T-helper 9 cell (primary cell): ENCODE measurements around the gene PTPRN2.

Source experiments
- DNase-seq: peaks from one replicate; pipeline ENCODE4 v3.0.0-alpha.2; 2020

The PTPRN2 gene

DNA sequence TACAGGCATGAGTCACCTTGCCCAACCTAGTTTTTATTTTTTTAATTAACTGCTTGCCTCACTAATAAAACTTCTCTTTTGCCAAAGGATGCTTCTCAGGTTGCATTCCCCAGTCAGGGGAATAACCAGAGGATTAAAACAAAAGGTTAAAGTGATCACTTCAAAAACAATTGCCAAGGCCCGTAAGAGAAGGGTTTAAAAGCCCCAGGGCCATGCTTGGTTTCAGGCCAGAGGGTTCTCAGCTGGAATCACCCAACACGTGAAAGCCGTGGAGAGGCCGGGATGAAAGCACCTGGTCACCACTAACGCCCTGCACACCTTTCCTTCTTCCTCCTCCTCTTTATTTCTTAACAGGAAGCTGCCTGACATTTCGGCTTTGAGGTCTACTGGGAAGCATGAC, 587.5 kb downstream of the PTPRN2 start:
- no peak for DNase-seq

DNA sequence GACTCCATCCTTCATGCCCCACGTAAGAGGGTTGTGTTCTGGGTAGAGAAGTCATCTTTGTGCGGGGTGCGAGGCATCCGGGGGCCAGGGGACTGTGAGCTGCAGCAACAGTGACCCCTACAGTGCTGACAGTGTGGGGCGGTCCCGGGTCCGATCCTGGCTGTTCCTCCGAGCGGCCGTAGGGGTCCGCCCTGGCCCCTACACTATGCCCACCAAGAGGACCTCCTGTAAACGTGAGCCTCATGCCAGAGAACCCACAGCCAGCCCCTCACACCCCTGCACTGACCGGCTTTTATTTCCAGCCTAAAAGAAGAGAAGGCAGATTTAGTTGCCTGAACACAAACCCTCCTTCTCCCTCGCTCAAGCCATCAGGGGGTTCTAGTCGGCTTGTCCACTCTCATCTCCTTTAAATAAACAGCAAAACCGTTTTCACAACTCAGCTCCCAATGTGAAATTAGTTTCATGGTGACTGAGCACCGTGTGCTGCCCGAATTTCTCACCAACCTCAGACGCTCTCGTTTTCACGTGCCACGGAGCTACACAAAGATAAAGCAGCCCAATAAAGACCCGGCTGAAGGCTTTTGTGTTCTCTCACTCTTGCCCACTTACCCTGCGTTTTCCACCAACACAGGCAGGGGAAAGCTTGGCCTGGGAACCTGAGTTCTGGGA, 588.6 kb downstream of the PTPRN2 start:
- no peak for DNase-seq

DNA sequence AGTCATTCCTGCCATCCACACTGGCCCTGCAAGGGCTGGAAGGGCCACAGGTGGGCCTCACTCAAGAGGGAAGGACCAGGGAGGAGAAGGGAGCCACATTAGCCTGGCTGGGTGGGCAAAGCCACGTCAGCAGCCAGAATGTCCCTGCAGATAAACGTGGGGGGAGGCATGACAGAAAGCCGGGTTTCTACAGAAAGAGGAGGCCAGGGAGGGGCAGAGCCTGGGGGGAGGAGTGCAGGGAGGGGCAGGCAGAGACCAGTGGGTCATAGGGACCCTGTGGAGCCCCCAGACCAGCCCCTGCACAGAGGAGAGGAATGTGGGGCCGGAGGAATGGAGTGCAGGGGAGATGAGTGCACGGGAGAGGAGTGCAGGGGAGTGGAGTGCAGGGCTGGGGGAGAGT, 590.2 kb downstream of the PTPRN2 start:
- DNase-seq = no peak

DNA sequence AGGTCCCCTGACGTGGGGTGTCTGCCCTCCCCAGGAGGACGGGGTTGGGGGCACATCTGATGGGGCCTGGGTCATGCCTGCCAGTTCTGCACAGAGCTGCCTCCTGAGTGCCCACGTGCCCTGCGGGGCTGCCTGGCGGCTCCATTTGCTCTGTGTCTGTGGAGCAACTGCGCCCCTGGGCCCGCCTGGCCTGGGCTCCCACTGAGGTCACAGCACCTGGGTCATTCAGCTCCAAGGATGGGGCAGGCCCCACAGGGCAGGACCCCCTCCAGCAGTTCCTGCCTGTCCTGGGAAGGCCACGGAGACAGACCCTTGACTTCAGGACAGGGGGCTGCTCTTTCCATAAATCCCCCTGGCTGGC, 590.6 kb downstream of the PTPRN2 start:
- no peak for DNase-seq

DNA sequence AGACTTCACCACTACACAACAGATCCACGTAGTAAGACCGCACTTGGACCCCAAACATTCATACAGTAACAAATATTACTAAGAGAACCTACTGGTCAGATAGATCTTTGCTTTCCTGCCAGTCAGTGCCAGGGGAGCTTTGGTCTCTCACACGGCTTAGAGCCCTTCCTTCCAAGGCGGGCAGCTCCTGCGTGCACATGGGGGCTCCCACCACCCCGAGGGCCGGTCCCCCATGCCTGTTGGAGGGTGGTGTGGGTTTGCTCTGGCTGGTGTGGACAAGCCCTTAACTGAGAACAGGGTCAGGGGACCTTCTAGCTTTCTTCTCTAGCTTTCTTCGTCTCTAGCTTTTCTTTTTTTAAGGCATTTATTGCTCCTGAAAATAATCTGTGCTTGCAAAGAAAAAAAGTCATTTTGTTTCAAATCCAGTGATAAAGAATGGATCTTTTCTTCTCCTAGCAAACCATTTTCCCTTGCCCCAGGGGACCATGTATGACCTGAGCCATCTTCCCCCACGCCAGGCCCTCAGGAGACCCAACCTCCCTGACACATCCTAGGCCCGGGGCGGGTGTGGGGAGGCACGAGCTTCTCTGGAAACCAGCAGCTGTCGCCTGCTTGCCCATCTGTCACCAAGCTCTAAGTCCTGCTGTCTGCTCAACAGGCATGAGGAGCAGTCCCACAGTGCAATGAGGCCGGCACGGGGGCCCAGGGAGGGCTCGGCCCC, 591.1 kb downstream of the PTPRN2 start:
- no peak for DNase-seq

DNA sequence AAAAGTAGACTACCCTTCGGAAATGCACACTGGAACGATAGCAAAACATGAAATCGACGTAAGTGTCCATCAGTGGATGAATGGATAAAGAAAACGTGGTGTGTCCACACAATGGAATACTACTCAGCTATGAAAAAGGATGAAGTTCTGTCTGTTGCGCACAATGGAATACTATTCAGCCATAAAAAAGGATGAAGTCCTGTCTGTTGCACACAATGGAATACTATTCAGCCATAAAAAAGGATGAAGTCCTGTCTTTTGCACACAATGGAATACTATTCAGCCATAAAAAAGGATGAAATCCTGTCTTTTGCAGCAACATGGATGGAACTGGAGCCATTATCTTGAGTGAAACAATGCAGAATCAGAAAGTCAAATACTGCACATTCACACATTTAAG, 591.8 kb downstream of the PTPRN2 start:
- no peak for DNase-seq

DNA sequence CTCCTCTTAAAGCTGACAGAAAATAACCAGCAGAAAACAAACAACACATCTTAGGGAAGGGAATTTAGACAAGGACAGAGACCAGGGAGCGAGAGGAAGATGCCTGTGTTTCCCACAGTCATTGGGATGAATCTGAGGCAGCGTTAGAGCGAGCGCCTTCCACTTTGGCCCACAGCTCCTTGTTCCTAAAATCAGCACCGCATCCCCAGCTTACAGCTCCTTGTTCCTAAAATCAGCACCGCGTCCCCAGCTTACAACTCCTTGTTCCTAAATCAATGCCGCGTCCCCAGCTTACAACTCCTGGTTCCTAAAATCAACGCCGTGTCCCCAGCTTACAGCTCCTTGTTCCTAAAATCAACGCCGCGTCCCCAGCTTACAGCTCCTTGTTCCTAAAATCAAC, 593.3 kb downstream of the PTPRN2 start:
- no peak for DNase-seq

DNA sequence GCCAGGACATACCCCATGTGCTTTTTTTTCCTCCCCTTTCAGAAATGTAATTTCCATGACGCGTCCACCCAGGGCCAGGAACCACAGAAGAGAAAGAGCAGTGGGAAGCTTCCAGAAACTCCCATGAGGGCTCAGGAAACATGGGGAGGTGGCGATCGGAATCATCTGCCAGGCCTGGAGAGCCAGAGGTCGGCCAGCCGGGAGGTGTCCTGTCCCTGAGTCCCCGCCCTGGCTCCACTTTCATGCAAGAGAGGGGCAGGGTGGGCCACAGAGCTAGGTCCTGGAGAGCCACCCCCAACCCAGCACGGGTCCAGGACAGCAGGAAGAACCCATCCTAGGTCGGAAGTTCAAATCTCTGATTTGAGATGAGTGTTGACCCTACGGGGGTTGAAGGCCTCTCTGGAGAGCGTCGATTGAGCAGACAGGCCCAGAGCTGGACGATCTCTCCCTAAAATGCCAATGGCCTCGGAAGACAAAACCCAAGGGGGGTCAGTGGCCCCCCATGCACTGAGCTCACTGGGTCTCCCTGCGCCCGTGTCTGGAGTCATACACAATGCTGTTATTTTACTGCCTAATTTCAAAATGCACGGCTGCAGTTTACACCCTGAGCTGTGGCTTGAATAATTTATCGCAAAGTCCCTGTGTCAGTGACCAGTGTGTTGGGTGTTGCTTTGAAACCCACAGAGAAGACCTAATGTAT, 594.1 kb downstream of the PTPRN2 start:
- no peak for DNase-seq

DNA sequence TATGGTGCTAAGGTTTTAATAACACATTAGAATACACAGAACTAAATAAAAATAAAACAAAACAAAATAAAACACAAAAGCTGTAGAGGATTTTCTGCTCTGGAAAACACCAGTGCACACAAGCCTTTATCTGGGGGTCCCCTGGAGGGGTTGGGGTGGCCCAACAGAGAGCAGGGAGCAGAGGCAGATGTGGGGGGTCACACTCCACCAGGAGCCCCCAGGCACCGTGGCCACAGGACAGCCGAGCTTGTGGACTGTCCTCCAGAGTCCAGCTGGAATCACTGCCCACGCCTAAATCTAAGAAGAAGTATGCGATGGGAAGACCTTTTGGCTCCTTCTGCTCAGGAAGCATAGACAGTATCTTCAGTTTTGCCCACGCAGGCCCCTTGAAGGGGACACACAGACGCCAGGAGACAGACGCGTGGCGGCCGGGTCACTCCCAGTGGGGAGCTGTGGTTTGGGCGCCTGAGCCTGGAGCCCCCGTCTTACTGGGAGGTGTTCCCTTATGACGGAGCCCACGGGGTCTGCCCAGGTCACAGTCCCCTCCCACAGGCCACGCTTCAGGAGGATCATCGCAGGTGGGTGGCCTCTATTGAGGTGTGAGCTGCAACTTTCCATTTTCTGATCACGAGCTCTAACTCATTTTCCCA, 595.0 kb downstream of the PTPRN2 start:
- no peak for DNase-seq

DNA sequence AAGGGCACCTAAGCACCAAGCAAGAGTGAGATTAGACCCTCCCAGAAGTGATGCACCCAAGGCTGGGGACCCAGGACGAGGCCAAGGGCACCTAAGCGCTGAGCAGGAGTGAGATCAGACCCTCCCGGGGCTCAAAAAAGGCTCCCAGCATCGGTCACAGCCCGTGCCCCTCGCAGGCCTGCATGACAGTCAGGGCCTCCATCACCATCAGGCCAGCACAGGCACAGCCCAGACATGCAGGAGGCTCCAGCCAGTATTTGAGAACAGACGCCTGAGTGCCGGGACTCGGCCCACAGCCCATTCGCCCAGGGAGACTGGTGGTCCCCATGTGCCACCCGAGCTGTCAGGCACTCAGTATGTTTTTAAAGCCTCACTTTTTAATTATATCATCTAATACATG, 595.9 kb downstream of the PTPRN2 start:
- no peak for DNase-seq

DNA sequence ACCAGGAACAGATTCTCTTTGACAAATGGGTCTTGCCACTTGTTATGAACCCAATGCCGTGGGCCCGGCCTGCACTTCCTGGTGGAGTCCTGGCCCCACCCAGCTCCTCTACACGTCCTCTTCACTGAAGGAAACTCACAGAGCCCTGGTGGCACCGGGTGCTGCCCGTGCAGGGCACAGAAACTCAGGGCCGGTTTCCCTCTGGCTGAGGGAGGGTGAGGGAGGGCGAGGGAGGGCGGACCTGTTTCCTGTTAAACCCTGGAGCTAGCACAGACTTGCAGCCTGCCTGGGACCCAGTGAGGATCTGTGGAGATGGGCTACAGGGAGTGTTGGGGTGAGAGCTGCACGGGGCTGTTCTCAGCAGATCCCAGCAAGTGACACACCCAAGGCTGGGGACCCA, 596.3 kb downstream of the PTPRN2 start:
- DNase-seq = no peak

DNA sequence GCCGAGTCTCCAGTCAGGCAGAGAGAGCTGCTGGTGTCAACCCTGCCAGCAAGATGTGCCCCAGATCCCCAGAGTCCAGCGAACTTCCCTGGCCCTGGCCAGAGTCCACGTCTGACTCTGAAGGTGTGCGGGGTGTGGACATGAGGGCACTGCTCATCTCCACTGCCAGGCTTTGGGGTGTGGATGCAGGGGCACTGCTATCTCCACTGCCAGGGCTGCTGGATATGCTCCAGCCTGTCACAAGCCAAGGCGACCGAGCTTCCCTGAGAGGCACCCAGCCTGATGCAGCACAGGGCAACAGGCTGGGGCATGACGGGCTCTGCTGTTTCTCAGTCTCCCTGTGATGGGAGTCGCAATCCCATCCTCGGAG, 596.8 kb downstream of the PTPRN2 start:
- no peak for DNase-seq

DNA sequence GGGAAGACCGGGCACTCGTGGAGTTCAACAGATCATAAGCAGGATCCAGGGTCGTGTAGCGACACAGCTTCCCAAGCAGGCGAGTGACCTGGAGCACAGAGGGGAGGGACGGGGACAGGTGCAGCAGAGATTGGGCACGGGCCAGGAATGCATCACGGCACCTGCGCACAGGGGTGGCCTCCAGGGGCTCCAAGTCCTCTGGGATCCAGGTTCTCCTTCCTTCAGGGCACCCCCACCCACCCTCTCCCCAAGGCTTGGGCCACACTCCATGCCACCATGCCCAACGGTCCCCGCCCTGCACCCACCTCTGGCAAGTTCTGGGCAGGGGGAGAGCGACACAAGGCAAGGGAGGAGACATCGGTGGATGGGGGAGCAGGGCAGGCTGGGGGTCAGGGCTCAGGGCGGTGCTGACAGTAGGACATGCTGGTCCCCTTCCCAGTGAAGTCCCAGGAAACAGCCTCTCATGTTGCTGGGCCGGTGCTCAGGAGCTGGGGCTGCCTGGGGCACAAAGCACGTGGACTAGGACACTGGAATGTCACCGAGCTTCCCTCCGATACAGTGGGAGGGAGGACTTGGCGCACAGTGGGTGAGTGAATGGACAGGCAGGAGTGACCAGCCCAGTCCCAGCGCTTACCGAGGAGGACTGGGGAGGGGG, 597.3 kb downstream of the PTPRN2 start:
- no peak for DNase-seq

DNA sequence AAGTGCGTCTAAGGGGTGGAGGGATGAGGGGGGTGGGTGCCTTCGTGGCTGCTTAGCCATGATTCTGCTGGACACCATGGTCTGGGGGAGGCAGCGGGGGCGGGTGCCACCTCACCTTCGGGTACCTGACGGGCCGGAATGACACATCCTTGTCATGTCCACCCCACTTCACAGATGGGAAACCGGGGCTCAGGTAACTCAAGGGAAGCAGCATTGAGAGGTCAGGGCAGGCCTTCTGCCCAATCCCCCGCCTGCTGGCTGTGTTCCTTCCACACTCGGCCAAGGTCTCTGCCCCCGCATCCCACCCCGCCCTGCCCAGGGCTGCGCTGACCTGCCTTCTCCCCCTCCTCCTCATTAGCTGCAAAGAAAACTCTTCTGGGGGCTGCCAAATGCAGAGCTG, 598.0 kb downstream of the PTPRN2 start:
- no peak for DNase-seq

DNA sequence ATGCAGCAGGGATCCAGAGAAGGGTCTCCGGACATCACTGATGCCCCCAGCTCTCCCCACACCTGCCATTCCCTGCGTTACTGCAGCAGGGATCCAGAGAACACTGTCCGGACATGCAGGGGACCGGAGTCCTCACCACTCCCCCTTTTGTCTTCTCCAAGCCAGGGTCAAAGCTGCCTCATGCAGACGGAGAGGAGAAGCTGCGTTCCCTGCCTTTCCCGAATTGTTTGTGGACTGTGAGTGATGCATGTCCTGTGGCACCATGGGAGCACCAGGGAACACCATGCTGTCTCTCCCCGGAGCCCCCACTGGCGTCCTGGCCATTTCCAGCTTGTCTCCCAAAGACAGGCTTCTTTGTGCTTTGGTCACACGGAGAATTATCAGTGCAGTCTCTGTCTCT, 599.7 kb downstream of the PTPRN2 start:
- DNase-seq = no peak

DNA sequence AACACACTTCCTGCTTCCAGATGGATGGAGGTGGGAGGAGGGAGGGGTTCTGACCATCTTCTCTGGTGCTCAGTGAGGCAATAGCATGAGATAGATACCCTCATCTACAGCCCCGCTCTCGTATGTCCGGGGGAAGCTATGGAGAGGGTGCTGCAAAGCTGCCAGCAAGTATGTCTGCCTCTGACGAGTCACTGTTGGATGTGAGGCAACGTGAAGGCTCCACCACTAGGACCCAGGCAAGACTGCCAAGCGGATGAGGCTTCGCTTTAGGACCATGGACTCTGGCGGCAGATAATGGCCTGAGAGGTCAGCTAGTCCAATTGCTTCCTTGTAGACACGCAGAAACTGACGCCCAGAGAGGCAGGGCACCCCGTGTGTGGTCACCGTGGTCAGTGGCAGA, 601.6 kb downstream of the PTPRN2 start:
- DNase-seq = no peak

DNA sequence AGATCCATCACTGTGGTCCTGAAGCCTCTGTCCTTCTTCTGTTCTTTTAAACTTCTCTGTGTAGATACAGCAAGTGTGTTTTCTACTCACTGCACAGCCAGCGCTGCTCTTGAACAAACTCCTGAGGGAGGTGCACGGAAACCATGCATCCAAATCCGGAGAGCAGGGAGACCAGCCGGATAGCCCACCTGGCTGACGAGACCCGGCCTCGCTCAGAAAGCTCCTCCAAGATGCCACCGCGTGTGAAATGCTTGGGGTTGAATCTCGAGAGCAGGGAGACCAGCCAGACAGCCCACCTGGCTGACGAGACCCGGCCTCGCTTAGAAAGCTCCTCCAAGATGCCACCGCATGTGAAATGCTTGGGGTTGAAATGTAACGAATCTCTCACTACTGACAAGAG, 602.0 kb downstream of the PTPRN2 start:
- DNase-seq = no peak

DNA sequence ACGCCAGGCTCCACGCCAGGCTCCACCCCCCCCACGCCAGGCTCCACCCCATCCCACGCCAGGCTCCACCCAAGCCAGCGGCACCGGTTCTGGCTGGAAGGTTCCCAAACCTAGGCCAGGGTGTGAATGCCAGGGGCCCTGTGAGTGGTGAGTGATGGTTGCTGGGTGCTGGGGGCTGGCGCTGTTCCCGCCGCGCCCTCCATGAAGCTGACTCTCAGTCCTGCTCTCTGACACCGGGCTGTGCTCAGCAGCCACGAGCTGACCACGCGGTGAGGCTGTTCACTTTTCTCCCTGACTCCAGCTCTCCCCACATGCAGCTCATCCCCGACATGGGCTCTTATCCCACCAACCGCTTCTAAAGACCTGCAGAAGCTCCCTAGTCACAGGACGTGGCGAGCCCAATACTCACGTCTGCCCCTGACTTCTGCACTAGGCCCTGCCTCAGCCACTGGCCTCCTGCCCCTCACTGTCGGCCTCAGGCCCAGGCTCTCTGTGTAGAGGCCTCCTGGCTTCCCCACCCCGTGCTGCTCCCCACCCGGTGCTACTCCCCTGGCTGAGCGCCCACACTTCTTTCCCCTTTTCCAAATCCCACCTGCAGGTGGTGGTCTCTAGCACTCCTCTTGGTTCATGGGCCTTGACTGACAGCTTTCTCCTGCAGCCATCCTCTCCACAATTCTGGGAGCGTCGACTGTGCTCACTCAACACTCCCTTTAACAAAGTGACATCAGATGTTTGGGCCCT, 603.0 kb downstream of the PTPRN2 start:
- no peak for DNase-seq

DNA sequence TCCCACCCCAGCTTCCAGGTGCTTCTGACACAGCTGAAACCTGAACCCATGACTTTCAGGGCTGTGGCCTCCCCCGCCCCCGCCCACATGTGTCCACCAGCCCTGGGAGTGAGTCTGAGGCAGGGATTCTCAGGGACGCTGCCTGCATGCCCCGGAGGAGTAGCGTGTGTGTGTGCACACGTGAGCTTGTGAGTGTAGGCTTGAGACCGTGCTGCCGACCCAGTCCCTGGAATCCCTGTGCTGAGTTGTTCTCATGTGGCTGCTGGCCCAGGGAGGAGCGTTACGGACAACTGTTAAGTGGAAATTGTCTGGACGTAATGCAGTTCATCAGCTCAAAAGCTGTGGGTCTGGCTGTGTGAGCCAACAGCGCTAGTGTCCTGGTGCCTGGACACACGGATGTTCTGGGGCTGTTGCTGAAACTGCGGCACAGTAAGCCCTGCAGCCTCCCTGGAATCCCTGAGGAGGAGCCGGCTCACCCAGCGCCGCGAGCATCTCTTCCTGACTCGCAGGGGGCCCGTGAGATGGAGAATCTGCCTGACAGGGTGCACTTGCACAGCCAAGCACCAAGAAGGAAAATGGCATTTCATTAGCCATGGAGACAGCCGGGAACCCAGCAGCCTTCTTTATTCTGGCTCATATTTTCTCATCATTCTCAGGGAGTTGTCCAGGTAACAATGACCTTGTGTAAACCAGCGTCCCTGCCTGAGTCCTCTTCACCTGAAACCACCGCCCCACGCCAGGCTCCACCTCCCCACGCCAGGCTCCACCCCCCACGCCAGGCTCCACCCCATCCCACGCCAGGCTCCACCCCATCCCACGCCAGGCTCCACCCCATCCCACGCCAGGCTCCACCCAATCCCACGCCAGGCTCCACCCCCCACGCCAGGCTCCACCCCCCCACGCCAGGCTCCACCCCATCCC, 603.9 kb downstream of the PTPRN2 start:
- no peak for DNase-seq

DNA sequence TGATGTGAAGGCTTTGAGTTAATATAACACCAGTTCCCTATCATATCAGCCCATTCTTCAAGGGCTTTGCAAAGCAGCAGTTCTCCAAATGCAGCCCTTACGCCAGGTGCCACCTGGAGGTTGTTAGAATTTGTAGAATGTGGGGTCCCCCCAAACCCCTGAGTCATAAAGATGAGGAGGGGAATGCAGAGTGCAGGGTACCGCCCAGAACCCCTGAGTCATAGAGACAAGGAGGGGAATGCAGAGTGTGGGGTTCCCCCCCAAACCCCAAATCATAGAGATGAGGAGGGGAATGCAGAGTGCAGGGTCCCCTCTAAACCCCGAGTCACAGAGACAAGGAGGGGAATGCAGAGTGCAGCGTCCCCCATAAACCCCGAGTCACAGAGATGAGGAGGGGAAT, 605.8 kb downstream of the PTPRN2 start:
- DNase-seq = no peak

DNA sequence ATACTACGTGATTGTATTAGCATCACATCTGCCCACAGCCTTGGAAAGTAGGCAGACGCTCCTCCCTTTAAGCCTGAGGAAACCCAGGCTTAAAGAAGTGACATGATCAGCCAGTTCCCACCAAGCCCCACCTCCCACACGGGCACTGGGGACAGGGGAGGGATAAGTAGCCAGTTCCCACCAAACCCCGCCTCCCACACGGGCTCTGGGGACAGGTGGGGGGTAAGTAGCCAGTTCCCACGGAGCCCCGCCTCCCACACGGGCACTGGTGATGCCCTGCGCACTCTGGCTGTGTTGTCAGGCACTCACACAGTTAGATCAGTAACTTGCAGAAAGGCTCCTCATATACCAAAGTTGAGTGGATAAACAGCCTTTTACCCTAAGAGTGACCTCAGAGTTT, 606.8 kb downstream of the PTPRN2 start:
- no peak for DNase-seq
